ENCODE measurements around the gene ZFP36.

DNA sequence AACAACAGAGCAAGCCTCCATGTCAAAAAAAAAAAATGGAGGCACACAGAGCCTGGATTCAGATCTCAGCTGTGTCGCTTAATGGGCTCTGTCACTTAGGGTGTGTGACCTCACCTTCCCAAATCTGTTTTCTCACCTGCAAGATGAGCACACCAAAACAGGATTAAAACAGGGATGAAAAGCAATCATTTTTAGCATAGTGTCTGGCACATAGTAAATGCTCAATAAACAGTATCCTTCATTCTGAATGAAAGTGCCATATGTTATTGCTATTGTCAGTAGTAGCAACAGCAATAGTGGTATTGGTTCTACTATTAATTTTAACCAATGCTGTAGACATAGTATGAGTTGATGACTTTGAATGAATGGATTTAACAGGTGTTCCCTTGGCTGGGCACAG, 41.1 kb upstream of the ZFP36 start:
- TF ChIP-seq CTCF (IDR thresholded peaks at IDR 0.05): no peak
- no peak for TF ChIP-seq POLR2A (IDR thresholded peaks at IDR 0.05)
